Karpas-422 (cell line): Measurements from ENCODE around the gene TPSG1. TPM values are rescaled to one million over a fixed set of nuclear protein-coding genes. Genes with fewer than 3 reads are reported as not detected.
"Not testable (repeated sequence)": the region's sequence is repeated elsewhere in the genome, so short reads cannot be mapped to it uniquely, and the experiment has no call there.

Experiments used
- DNase-seq: peaks from one replicate; pipeline ENCODE4 v3.0.0-alpha.2; 2015
- H2AFZ ChIP-seq: fragments of 200-600 bp; sonication (generic); 2 replicates; pipeline ENCODE4 v1.6.1; 2014; ENCODE audit warnings: antibody characterized with exemption, low read length, mixed read lengths
- H3K27ac ChIP-seq: fragments of 200-600 bp; sonication (generic); 2 replicates; pipeline ENCODE4 v1.5.1; 2014; ENCODE audit warnings: mild to moderate bottlenecking, low read length, moderate library complexity
- H3K27me3 ChIP-seq: fragments of 200-600 bp; sonication (generic); 2 replicates; pipeline ENCODE4 v1.6.1; 2014; ENCODE audit warnings: low read length, mixed read lengths
- H3K36me3 ChIP-seq: fragments of 200-600 bp; sonication (generic); 2 replicates; pipeline ENCODE4 v1.6.1; 2014; ENCODE audit warnings: low read length, mixed read lengths; ENCODE audit not compliant: insufficient read depth
- H3K4me1 ChIP-seq: fragments of 200-600 bp; sonication (generic); 2 replicates; pipeline ENCODE4 v1.6.1; 2014; ENCODE audit warnings: mild to moderate bottlenecking, low read length, mixed read lengths
- H3K4me2 ChIP-seq: fragments of 200-600 bp; sonication (generic); 2 replicates; pipeline ENCODE4 v1.6.1; 2014; ENCODE audit warnings: low read length, low read depth, mild to moderate bottlenecking; ENCODE audit not compliant: poor library complexity, severe bottlenecking
- H3K4me3 ChIP-seq: fragments of 200-600 bp; sonication (generic); 2 replicates; pipeline ENCODE4 v1.5.1; 2014; ENCODE audit warnings: mild to moderate bottlenecking, antibody characterized with exemption, low read length, mixed read lengths
- H3K79me2 ChIP-seq: fragments of 200-600 bp; sonication (generic); 2 replicates; pipeline ENCODE4 v1.6.1; 2014; ENCODE audit warnings: mild to moderate bottlenecking, low read length, mixed read lengths
- H3K9ac ChIP-seq: fragments of 200-600 bp; sonication (generic); 2 replicates; pipeline ENCODE4 v1.6.0; 2014; ENCODE audit warnings: low read length
- H3K9me2 ChIP-seq: fragments of 200-600 bp; sonication (generic), shearing (Covaris generic); replicated peaks from 2 replicates; pipeline ENCODE4 v1.6.0; 2014; ENCODE audit warnings: mild to moderate bottlenecking, low read length, moderate library complexity; ENCODE audit not compliant: insufficient read depth
- H3K9me3 ChIP-seq: fragments of 300-700, 200-600 bp; sonication (generic); 2 replicates; pipeline ENCODE4 v1.6.1; 2014; ENCODE audit warnings: low read length, mixed read lengths
- H4K20me1 ChIP-seq: fragments of 200-600 bp; sonication (generic); 2 replicates; pipeline ENCODE4 v1.6.1; 2014; ENCODE audit warnings: mild to moderate bottlenecking, antibody characterized with exemption, low read length, low read depth; ENCODE audit not compliant: insufficient read depth
- total RNA-seq: library from RNA; depleted of rRNA; stranded (reverse); fragments of >200 nt; shearing (Covaris generic); gene quantifications from 2 replicates; pipeline ENCODE4 v1.2.3, GENCODE V29; 2014; ENCODE audit warnings: low replicate concordance

Gene TPSG1
- total RNA-seq, 1 experiment from 2014 or later = not detected

GRCh38 chr16:1185460-1186207 is 39.4 kb downstream of the TPSG1 start:
- not testable (repeated sequence) for H3K27ac ChIP-seq, H3K9ac ChIP-seq, H3K4me3 ChIP-seq, H3K9me2 ChIP-seq, H3K4me1 ChIP-seq, H3K9me3 ChIP-seq, H3K36me3 ChIP-seq, H3K4me2 ChIP-seq, H2AFZ ChIP-seq, H3K27me3 ChIP-seq, H4K20me1 ChIP-seq, H3K79me2 ChIP-seq, DNase-seq

GRCh38 chr16:1184980-1185379 is 40.1 kb downstream of the TPSG1 start:
- H3K9me3 ChIP-seq = no peaks in the 10 kb centered on the region
- no peak overlapping the region for H3K4me3 ChIP-seq
- no peaks in the 10 kb centered on the region for H3K4me1 ChIP-seq
- H3K9ac ChIP-seq = no peak overlapping the region
- H3K79me2 ChIP-seq = no peaks in the 10 kb centered on the region
- H3K9me2 ChIP-seq = no peaks in the 10 kb centered on the region
- no peak overlapping the region for H2AFZ ChIP-seq
- H3K4me2 ChIP-seq = no peak overlapping the region
- H3K36me3 ChIP-seq = no peaks in the 10 kb centered on the region
- H3K27ac ChIP-seq = no peak overlapping the region
- H4K20me1 ChIP-seq = no peaks in the 10 kb centered on the region
- H3K27me3 ChIP-seq = no peaks in the 10 kb centered on the region
- no peak for DNase-seq

GRCh38 chr16:1184156-1184868 is 40.8 kb downstream of the TPSG1 start:
- H3K9ac ChIP-seq = no peak overlapping the region
- H3K36me3 ChIP-seq = no peaks in the 10 kb centered on the region
- no peak overlapping the region for H3K27ac ChIP-seq
- H3K79me2 ChIP-seq = no peaks in the 10 kb centered on the region
- no peak overlapping the region for H3K4me2 ChIP-seq
- no peaks in the 10 kb centered on the region for H3K9me2 ChIP-seq
- H4K20me1 ChIP-seq = no peaks in the 10 kb centered on the region
- H2AFZ ChIP-seq = no peak overlapping the region
- H3K27me3 ChIP-seq = no peaks in the 10 kb centered on the region
- no peaks in the 10 kb centered on the region for H3K4me1 ChIP-seq
- no peak for DNase-seq
- H3K4me3 ChIP-seq = no peak overlapping the region
- no peaks in the 10 kb centered on the region for H3K9me3 ChIP-seq

- Histone ChIP-seq H3K4me1 (no peaks in the 10 kb centered on the region), H3K27me3 (no peaks in the 10 kb centered on the region), H3K36me3 (no peaks in the 10 kb centered on the region), H3K4me2 (no peak overlapping the region), H3K9me3 (no peaks in the 10 kb centered on the region), H4K20me1 (no peaks in the 10 kb centered on the region), H3K9ac (no peak overlapping the region), H3K9me2 (no peaks in the 10 kb centered on the region), H3K79me2 (no peaks in the 10 kb centered on the region), H3K4me3 (no peak overlapping the region), H3K27ac (no peak overlapping the region), H2AFZ (no peak overlapping the region)
- DNase-seq = no peak
Measured at GRCh38 chr16:1182950-1183907, 41.8 kb downstream of the TPSG1 start.

GRCh38 chr16:1182316-1182671 is 42.8 kb downstream of the TPSG1 start:
- Histone ChIP-seq H2AFZ (no peak overlapping the region), H3K79me2 (no peaks in the 10 kb centered on the region), H3K4me2 (no peak overlapping the region), H3K9me2 (no peaks in the 10 kb centered on the region), H3K4me3 (no peak overlapping the region), H4K20me1 (no peaks in the 10 kb centered on the region), H3K9ac (no peak overlapping the region), H3K4me1 (no peaks in the 10 kb centered on the region), H3K27ac (no peak overlapping the region), H3K27me3 (no peaks in the 10 kb centered on the region), H3K9me3 (no peaks in the 10 kb centered on the region), H3K36me3 (no peaks in the 10 kb centered on the region)
- DNase-seq = no peak

GRCh38 chr16:1181404-1182315 is 43.4 kb downstream of the TPSG1 start:
- H3K4me1 ChIP-seq = no peaks in the 10 kb centered on the region
- H3K9me2 ChIP-seq = no peaks in the 10 kb centered on the region
- no peak overlapping the region for H2AFZ ChIP-seq
- H3K9ac ChIP-seq = no peak overlapping the region
- H4K20me1 ChIP-seq = no peaks in the 10 kb centered on the region
- H3K27ac ChIP-seq = no peak overlapping the region
- no peaks in the 10 kb centered on the region for H3K36me3 ChIP-seq
- H3K4me2 ChIP-seq = no peak overlapping the region
- H3K27me3 ChIP-seq = no peaks in the 10 kb centered on the region
- no peaks in the 10 kb centered on the region for H3K9me3 ChIP-seq
- no peaks in the 10 kb centered on the region for H3K79me2 ChIP-seq
- no peak for DNase-seq
- no peak overlapping the region for H3K4me3 ChIP-seq

GRCh38 chr16:1180549-1181403 is 44.3 kb downstream of the TPSG1 start:
- H2AFZ ChIP-seq = no peak overlapping the region
- no peak for DNase-seq
- H3K27me3 ChIP-seq = no peaks in the 10 kb centered on the region
- H4K20me1 ChIP-seq = 0 out of 2 replicates have a peak, but pooled peaks cover 4% of the 10 kb centered on the region
- no peaks in the 10 kb centered on the region for H3K79me2 ChIP-seq
- no peak overlapping the region for H3K4me2 ChIP-seq
- H3K9me3 ChIP-seq = no peaks in the 10 kb centered on the region
- H3K9me2 ChIP-seq = no peaks in the 10 kb centered on the region
- no peaks in the 10 kb centered on the region for H3K36me3 ChIP-seq
- no peaks in the 10 kb centered on the region for H3K4me1 ChIP-seq
- no peak overlapping the region for H3K27ac ChIP-seq
- H3K4me3 ChIP-seq = no peak overlapping the region
- no peak overlapping the region for H3K9ac ChIP-seq
